Heart right ventricle (tissue), 16 donors: ENCODE measurements around the gene EHHADH. TPM values are rescaled to one million over a fixed set of nuclear protein-coding genes. Genes with fewer than 3 reads are reported as not detected.

ENCODE experiments used
- ATAC-seq, 8 donors: fragments of 200-7000 bp; cut with Tn5 transposase; one replicate each; pipeline ENCODE4 v1.9.1; 2020; ENCODE audit warnings: mild to moderate bottlenecking in 8 of 8, moderate library complexity in 8 of 8, moderate number of reproducible peaks in 1 of 8
- DNase-seq, 2 donors: peaks; one replicate each; pipeline ENCODE4 v3.0.0-alpha.2; 2020
- H3K27ac ChIP-seq, 10 donors: fragments of 200-600 bp; sonication (generic) in 2 of 10; one replicate each; pipeline versions ENCODE4 v1.5.0 to v1.8.0; 2020 to 2022; ENCODE audit warnings: mild to moderate bottlenecking in 3 of 10
- H3K27me3 ChIP-seq, 7 donors: fragments of 200-600 bp; one replicate each; pipeline ENCODE4 v1.8.0; 2021 to 2022; ENCODE audit warnings: mild to moderate bottlenecking in 2 of 7
- H3K36me3 ChIP-seq, 9 donors: fragments of 200-600 bp; sonication (generic) in 1 of 9; one replicate each; pipeline versions ENCODE4 v1.5.0 to v1.8.0; 2020 to 2022; ENCODE audit warnings: mild to moderate bottlenecking in 2 of 9
- H3K4me1 ChIP-seq, 9 donors: fragments of 200-600 bp; sonication (generic) in 1 of 9; one replicate each; pipeline versions ENCODE4 v1.5.0 to v1.8.0; 2020 to 2022; ENCODE audit warnings: mild to moderate bottlenecking in 4 of 9
- H3K4me3 ChIP-seq, 10 donors: fragments of 200-600 bp; sonication (generic) in 2 of 10; one replicate each; pipeline versions ENCODE4 v1.5.0 to v1.8.0; 2020 to 2022; ENCODE audit warnings: mild to moderate bottlenecking in 7 of 10, moderate library complexity in 2 of 10
- H3K9me3 ChIP-seq, 11 donors: fragments of 200-600 bp in 10 of 11; sonication (generic) in 2 of 11; one replicate each; pipeline versions ENCODE4 v1.5.0 to v1.8.0; 2013 to 2022; ENCODE audit warnings: mild to moderate bottlenecking in 2 of 11, control low read depth in 1 of 11, moderate library complexity in 1 of 11
- CTCF ChIP-seq, 9 donors: fragments of 200-600 bp; sonication (generic) in 2 of 9; IDR thresholded peaks; one replicate each; pipeline versions ENCODE4 v1.5.0 to v1.8.0; 2021 to 2022; ENCODE audit warnings: antibody characterized with exemption in 9 of 9, mild to moderate bottlenecking in 5 of 9, moderate library complexity in 1 of 9
- WGBS, 2 donors: extraction: QIAGEN DNeasy Blood & Tissue Kit; methylation state at CpG; one replicate each; pipeline ENCODE4 v1.1.7; 2013; ENCODE audit warnings: inconsistent platforms in 1 of 2; 5-methylcytosine and 5-hydroxymethylcytosine counted together
- intact Hi-C, 10 donors: fragments of 100-400 bp; cut with DNase I; formaldehyde crosslinking; loops; one replicate each; pipeline versions ENCODE4 v1.11.1 to v1.14.2; 2022
- polyA plus RNA-seq, 2 donors: library from polyadenylated mRNA; stranded (reverse); fragments of 200-250 nt; gene quantifications; one replicate each; pipeline ENCODE4 v1.2.3, GENCODE V29; 2013
- total RNA-seq, 10 donors: library from RNA; stranded (reverse); fragmentation: NEBNext Ultra II Directional in 3 of 10; extraction: Animal tissue kit (Norgen Biotek cat#: 25700) in 3 of 10; gene quantifications; one replicate each; pipeline versions ENCODE4 v1.2.1 to v1.2.4, GENCODE V29; 2021 to 2023
- donor health status: Arrhythmogenic right ventricular cardiomyopathy.
- donor health status: ischemic (EF 13 %, LVEDD 7.1; RV severe dilation, severe dysfunction).
- donor health status: healthy with polysubstance abuse.
- donor health status: DM: no; HTN: yes; CAD: no.
- donor health status: DM: no; HTN: no; CAD: no.
- donor health status: ischemic (EF 25% LVEDD 6.9; RV normal size, moderate dysfunction).
- donor health status: ischemic (EF 25% LVEDD 5.7; RV mildly dilated, moderate dysfunction).
- donor health status: healthy.
- donor health status: DM: yes; HTN: yes; CAD: no.
- donor health status: Ischemic cardiomyopathy.
- donor health status: ischemic (EF 35%, LVEDD 5.7; RV mildly dilated, moderate dysfunction).
- donor health status: nonischemic (EF 11% LVEDD 7.7; RV severe dilation, severe dysfunction).
- donor health status: DM: yes; HTN: yes; CAD: no.
- donor health status: PGD.
- donor health status: ischemic (EF 29% LVEDD 5.4; RV normal size, mild dysfunction).
- donor health status: nonischemic (EF 23%, LVEDD 6.1; RV moderate dilation, normal function).

Gene EHHADH
- total and polyA plus RNA-seq, 12 donors, result 3.8 to 31.0 (median 20.0) TPM

- no peaks in the 10 kb centered on the region for H3K9me3 ChIP-seq
- no peak for DNase-seq
- H3K4me3 ChIP-seq, result no peak overlapping the region
- intact Hi-C loops, result loop anchor here in 1 of 10 donors (10.0 kb wide), 1 partner anchor 57 kb away; no protein-coding TSS in a partner anchor
- ATAC-seq, result no peak
- peaks cover 0 to 48% (median 12%) of the 10 kb centered on the region in 7 donors for H3K27me3 ChIP-seq
- WGBS, 2 donors, result 90 to 93% methylated on average over 3 of the region's 3 CpGs
- H3K27ac ChIP-seq, result no peak overlapping the region
- no peaks in the 10 kb centered on the region for H3K36me3 ChIP-seq
- peaks cover 0 to 12% (median 5%) of the 10 kb centered on the region in 9 donors for H3K4me1 ChIP-seq
- TF ChIP-seq CTCF (IDR thresholded peaks at IDR 0.05), result no peak
Observed at GRCh38 chr3:185157347-185157746, 96.5 kb downstream of the EHHADH start.

GRCh38 chr3:185155678-185156077 is 98.2 kb downstream of the EHHADH start:
- H3K4me1 ChIP-seq, result peaks cover 0 to 18% (median 11%) of the 10 kb centered on the region in 9 donors
- H3K4me3 ChIP-seq, result no peak overlapping the region
- TF ChIP-seq CTCF (IDR thresholded peaks at IDR 0.05), result no peak
- ATAC-seq, result no peak
- no peak for DNase-seq
- intact Hi-C loops, result loop anchor here in 1 of 10 donors (10.0 kb wide), 1 partner anchor 59 kb away; no protein-coding TSS in a partner anchor
- H3K9me3 ChIP-seq, result no peaks in the 10 kb centered on the region
- H3K27me3 ChIP-seq, result peaks cover 0 to 64% (median 23%) of the 10 kb centered on the region in 7 donors
- H3K27ac ChIP-seq, result no peak overlapping the region
- no peaks in the 10 kb centered on the region for H3K36me3 ChIP-seq
- WGBS, 2 donors, result 96 to 97% methylated on average over 5 of the region's 5 CpGs

GRCh38 chr3:185153861-185154629 is 99.8 kb downstream of the EHHADH start:
- WGBS, 2 donors, result 69% methylated on average over 16 of the region's 16 CpGs
- Histone ChIP-seq H3K27me3 (peaks cover 0 to 80% (median 29%) of the 10 kb centered on the region in 7 donors), H3K4me1 (peaks cover 0 to 27% (median 11%) of the 10 kb centered on the region in 9 donors), H3K4me3 (peak overlapping the region in 4 of 10 donors; percentile 29 to 76 (median 74)), H3K9me3 (no peaks in the 10 kb centered on the region), H3K27ac (no peak overlapping the region), H3K36me3 (no peaks in the 10 kb centered on the region)
- no peak for DNase-seq
- ATAC-seq, result peak in 2 of 8 donors; percentile 6 to 39
- TF ChIP-seq CTCF (IDR thresholded peaks at IDR 0.05), result no peak
- intact Hi-C loops, result loop anchor here in 1 of 10 donors (10.0 kb wide), 1 partner anchor 61 kb away; no protein-coding TSS in a partner anchor

- Histone ChIP-seq H3K36me3 (no peaks in the 10 kb centered on the region), H3K4me3 (peak overlapping the region; percentile 29 to 76 (median 64)), H3K4me1 (peaks cover 0 to 27% (median 11%) of the 10 kb centered on the region in 9 donors), H3K27ac (peak overlapping the region in 8 of 10 donors; percentile 6 to 92 (median 84)), H3K9me3 (no peaks in the 10 kb centered on the region), H3K27me3 (peaks cover 0 to 79% (median 31%) of the 10 kb centered on the region in 7 donors)
- TF ChIP-seq CTCF (IDR thresholded peaks at IDR 0.05), result no peak
- ATAC-seq, result peak; percentile 8 to 63 (median 40)
- 2 to 3% methylated on average over 49 to 53 of the region's 53 CpGs for WGBS, 2 donors
- DNase-seq, result peak in 1 of 2 donors; percentile 17
- intact Hi-C loops, result loop anchor here in 1 of 10 donors (10.0 kb wide), 1 partner anchor 62 kb away; no protein-coding TSS in a partner anchor
Observed at GRCh38 chr3:185153171-185153771, 100.6 kb downstream of the EHHADH start.
